ENCODE data around the gene NXPH4.

Gene NXPH4

GRCh38 chr12:57233357-57234232, 17.0 kb downstream of the NXPH4 start:
- no peak for DNase-seq

GRCh38 chr12:57234233-57234570, 17.6 kb downstream of the NXPH4 start:
- no peak for DNase-seq

GRCh38 chr12:57234571-57235016, 18.0 kb downstream of the NXPH4 start:
- DNase-seq, result no peak

- DNase-seq, result peak in 1 of 2 experiments; percentile 54
Observed at GRCh38 chr12:57235017-57235727, 18.6 kb downstream of the NXPH4 start.

GRCh38 chr12:57235728-57236131, 19.1 kb downstream of the NXPH4 start:
- no peak for DNase-seq

- DNase-seq, result no peak
Observed at GRCh38 chr12:57236201-57236924, 19.8 kb downstream of the NXPH4 start.

- no peak for DNase-seq
Observed at GRCh38 chr12:57236925-57237595, 20.5 kb downstream of the NXPH4 start.

- no peak for DNase-seq
Observed at GRCh38 chr12:57237596-57237931, 21.0 kb downstream of the NXPH4 start.

GRCh38 chr12:57237932-57238853, 21.6 kb downstream of the NXPH4 start:
- peak in 1 of 2 experiments; percentile 47 for DNase-seq

- peak; percentile 63 to 79 for DNase-seq
Observed at GRCh38 chr12:57238854-57239554, 22.4 kb downstream of the NXPH4 start.

- peak in 1 of 2 experiments; percentile 49 for DNase-seq
Observed at GRCh38 chr12:57239587-57240065, 23.0 kb downstream of the NXPH4 start.

GRCh38 chr12:57240066-57240921, 23.7 kb downstream of the NXPH4 start:
- DNase-seq, result peak; percentile 58 to 74

GRCh38 chr12:57240926-57241401, 24.4 kb downstream of the NXPH4 start:
- DNase-seq, result peak; percentile 51 to 72

GRCh38 chr12:57241402-57242310, 25.1 kb downstream of the NXPH4 start:
- peak; percentile 76 to 80 for DNase-seq

- peak; percentile 83 to 85 for DNase-seq
Observed at GRCh38 chr12:57242329-57242690, 25.7 kb downstream of the NXPH4 start.

- peak; percentile 91 to 92 for DNase-seq
Observed at GRCh38 chr12:57242691-57243454, 26.3 kb downstream of the NXPH4 start.

- peak; percentile 39 to 78 for DNase-seq
Observed at GRCh38 chr12:57243521-57244311, 27.1 kb downstream of the NXPH4 start.
